OCI-LY7 (cell line): ENCODE data around the gene CSF2RB.

Source experiments
- EZH2phosphoT487 ChIP-seq: fragments of 200-600 bp; sonication (generic); IDR thresholded peaks from 2 replicates; pipeline ENCODE4 v1.6.1; 2018; ENCODE audit warnings: low read depth, borderline replicate concordance, mild to moderate bottlenecking, mixed run types, antibody characterized with exemption, low read length, moderate library complexity, mixed read lengths
- TF ChIP-seq, protein P1 (sequence below): fragments of 200-600 bp; sonication (generic); conservative IDR thresholded peaks from 2 replicates; pipeline ENCODE4 v1.5.1; 2014; ENCODE audit warnings: mild to moderate bottlenecking, antibody characterized with exemption, low read length, moderate library complexity, mixed read lengths

DNA sequence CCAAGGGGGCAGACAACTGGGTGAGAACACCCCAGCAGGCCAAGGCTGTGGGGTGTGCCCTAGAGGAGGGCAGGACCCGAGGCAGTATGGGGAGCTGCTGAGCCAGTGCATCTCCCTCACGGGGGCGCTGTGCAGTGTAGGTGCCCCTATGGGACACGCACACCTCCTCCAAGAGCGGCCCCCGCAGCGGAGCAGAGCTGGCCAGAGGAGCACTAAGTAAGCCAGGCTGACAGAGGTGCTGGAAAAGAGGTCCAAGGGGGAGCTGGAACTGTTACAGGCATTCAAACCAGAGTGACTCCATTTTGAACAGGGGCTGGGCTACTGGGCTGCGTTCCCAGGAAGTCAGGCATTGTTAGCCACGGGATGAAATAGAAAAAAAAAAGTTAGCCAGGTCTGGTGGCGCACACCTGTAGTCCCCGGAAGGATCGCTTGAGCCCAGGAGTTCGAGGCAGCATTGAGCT lies 64.0 kb downstream of the CSF2RB start:
- TF ChIP-seq EZH2phosphoT487: no peak
- TF ChIP-seq, protein P1, sequence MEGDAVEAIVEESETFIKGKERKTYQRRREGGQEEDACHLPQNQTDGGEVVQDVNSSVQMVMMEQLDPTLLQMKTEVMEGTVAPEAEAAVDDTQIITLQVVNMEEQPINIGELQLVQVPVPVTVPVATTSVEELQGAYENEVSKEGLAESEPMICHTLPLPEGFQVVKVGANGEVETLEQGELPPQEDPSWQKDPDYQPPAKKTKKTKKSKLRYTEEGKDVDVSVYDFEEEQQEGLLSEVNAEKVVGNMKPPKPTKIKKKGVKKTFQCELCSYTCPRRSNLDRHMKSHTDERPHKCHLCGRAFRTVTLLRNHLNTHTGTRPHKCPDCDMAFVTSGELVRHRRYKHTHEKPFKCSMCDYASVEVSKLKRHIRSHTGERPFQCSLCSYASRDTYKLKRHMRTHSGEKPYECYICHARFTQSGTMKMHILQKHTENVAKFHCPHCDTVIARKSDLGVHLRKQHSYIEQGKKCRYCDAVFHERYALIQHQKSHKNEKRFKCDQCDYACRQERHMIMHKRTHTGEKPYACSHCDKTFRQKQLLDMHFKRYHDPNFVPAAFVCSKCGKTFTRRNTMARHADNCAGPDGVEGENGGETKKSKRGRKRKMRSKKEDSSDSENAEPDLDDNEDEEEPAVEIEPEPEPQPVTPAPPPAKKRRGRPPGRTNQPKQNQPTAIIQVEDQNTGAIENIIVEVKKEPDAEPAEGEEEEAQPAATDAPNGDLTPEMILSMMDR: peak; percentile 80
